Activated T-cell treated with anti-CD3 and anti-CD28 coated beads, Interleukin-2, amount 50 U/mL, for 72 hours (primary cell): Measurements from ENCODE around the gene SASH1. TPM values are rescaled to one million over a fixed set of nuclear protein-coding genes. Genes with fewer than 3 reads are reported as not detected.

ENCODE experiments used
- ATAC-seq, 2 donors: fragments of 150-1000 bp; cut with Tn5 transposase; replicated peaks in 1 of 2; 2 replicates each; pipeline ENCODE4 v1.10.0; 2021; ENCODE audit warnings: moderate library complexity in 2 of 2, mild to moderate bottlenecking in 1 of 2
- DNase-seq, 2 donors: peaks; one replicate each; pipeline ENCODE4 v3.0.0; 2021 to 2022; ENCODE audit warnings: mixed read lengths in 1 of 2
- H3K27ac Mint-ChIP-seq: one replicate; pipeline ENCODE4 v1.8.0; 2022; ENCODE audit warnings: mild to moderate bottlenecking, moderate library complexity, mixed read lengths
- H3K27me3 Mint-ChIP-seq: one replicate; pipeline ENCODE4 v1.8.0; 2022; ENCODE audit warnings: low read depth, mixed read lengths
- H3K36me3 Mint-ChIP-seq, 2 donors: one replicate each; pipeline ENCODE4 v1.8.0; 2022; ENCODE audit warnings: mixed read lengths in 2 of 2, mild to moderate bottlenecking in 1 of 2; ENCODE audit not compliant: insufficient read depth in 2 of 2
- H3K4me1 Mint-ChIP-seq: one replicate; pipeline ENCODE4 v1.8.0; 2022; ENCODE audit warnings: low read depth, mixed read lengths
- H3K4me3 Mint-ChIP-seq, 2 donors: one replicate each; pipeline ENCODE4 v1.8.0; 2022; ENCODE audit warnings: mild to moderate bottlenecking in 2 of 2, mixed read lengths in 2 of 2, moderate library complexity in 2 of 2
- H3K9me3 Mint-ChIP-seq, 2 donors: one replicate each; pipeline ENCODE4 v1.8.0; 2022; ENCODE audit warnings: mixed read lengths in 2 of 2
- total RNA-seq, 2 donors: library from RNA; stranded (reverse); gene quantifications; one replicate each; pipeline ENCODE4 v1.2.3, GENCODE V29; 2022

SASH1 gene
- total RNA-seq, 2 donors from 2014 or later, result 0.91 to 3.5 TPM

DNA sequence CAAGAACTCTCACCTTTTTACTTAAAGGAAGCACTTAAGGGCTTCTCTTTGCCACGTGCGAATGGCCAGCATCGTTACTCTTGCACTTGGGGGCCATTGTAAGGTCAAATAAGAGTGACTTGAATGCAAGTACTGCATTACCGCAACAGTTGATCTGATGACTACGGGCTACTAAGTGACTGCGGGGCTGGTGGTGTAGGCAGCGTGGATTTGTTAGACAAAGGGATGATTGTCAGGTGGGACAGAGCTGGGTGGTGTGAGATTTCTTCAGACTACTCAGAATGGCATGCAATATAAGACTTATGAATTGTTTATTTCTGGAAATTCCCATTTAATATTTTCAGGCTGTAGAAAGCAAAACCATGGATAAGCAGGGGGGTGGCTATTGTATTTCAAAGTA lies 204.5 kb downstream of the SASH1 start:
- ATAC-seq (no peak), DNase-seq (no peak)
- Mint-ChIP-seq H3K36me3 (no peaks in the 10 kb centered on the region), H3K9me3 (no peaks in the 10 kb centered on the region), H3K4me3 (no peak overlapping the region), H3K27ac (no peak overlapping the region), H3K4me1 (no peaks in the 10 kb centered on the region), H3K27me3 (no peaks in the 10 kb centered on the region)

DNA sequence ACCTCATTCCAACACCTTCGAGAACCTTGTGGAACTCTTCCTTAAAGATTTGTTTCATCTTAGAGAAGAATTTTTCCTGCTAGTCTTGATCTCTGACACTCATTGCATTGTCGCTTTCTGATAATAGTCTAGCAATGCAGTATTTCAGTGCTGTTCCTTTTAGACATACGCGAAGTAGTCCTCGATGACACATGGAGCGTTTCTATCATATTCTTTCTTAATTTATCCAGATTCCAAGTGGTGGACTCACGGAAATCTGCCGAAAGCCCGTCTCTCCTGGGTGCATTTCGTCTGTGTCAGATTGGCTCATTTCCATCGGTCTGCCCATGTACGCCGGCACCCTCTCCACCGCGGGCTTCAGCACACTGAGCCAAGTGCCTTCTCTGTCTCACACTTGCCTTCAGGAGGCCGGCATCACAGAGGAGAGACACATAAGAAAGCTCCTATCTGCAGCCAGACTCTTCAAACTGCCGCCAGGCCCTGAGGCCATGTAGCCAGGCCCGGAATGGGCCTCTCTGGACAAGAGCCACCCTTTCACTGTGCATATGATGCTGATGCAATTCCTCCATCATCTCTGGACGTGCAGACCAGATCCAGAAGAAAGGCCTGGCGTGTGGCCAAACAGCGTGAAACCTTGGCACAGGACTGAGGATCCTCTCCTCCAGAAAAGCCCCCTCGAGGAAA lies 205.6 kb downstream of the SASH1 start:
- Mint-ChIP-seq H3K36me3 (no peaks in the 10 kb centered on the region), H3K9me3 (no peaks in the 10 kb centered on the region)

DNA sequence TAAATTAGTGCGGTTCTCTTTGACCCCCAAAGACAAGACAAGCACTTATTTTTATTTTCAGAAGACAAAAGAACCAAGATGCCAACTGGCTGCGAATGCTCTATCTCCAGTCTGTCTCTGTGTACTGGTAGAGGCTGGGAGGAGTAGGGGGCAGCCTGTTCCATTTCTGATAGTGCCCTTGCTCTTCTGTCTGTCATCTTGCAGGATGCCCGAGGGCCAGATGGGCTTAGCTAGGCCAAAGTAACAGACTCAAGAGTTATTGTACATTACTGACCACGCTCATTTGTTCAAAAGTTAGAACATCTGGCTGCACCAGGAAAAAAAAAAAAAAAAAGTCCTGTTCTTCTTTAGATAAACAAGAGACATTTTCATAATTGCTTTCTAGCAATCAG lies 206.1 kb downstream of the SASH1 start:
- H3K27ac Mint-ChIP-seq, result no peak overlapping the region
- H3K9me3 Mint-ChIP-seq, result peaks cover 2 to 3% of the 10 kb centered on the region in 2 donors

More for the DNA sequence above, 205.6 kb downstream of the SASH1 start:
- no peaks in the 10 kb centered on the region for H3K4me1 Mint-ChIP-seq
- ATAC-seq (no peak), DNase-seq (no peak)
- H3K4me3 Mint-ChIP-seq, result no peak overlapping the region
- H3K27me3 Mint-ChIP-seq, result peaks cover 3% of the 10 kb centered on the region
- no peak overlapping the region for H3K27ac Mint-ChIP-seq

GRCh38 chr6:148550569-148550968 lies 207.9 kb downstream of the SASH1 start:
- Mint-ChIP-seq H3K4me3 (no peak overlapping the region), H3K27ac (no peak overlapping the region), H3K27me3 (peaks cover 10% of the 10 kb centered on the region), H3K9me3 (peaks cover 2 to 4% of the 10 kb centered on the region in 2 donors), H3K4me1 (no peaks in the 10 kb centered on the region), H3K36me3 (peaks cover 0 to 4% of the 10 kb centered on the region in 2 donors)
- DNase-seq (no peak), ATAC-seq (no peak)

More for the DNA sequence above, 206.1 kb downstream of the SASH1 start:
- Mint-ChIP-seq H3K27me3 (peaks cover 9% of the 10 kb centered on the region), H3K36me3 (peaks cover 0 to 2% of the 10 kb centered on the region in 2 donors), H3K4me3 (no peak overlapping the region), H3K4me1 (no peaks in the 10 kb centered on the region)
- DNase-seq (no peak), ATAC-seq (no peak)

DNA sequence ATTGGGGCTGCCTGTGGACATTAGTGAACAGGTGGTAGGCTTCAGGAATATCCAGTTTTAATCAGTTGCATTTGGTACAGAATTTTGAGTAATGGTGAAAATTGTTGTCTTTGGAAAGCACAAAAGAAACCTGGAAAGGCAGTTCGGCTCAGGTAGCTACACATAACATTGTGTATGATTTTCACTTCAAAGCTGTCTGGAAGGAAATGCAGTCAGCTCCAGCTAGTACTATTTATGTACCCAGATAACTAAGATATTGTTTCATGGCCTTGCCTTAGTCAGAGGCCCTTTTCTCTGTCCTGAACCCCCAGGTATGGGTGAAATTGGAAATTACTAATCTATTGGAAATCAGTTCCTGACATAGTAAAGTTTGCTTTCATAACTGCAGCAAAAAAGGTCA lies 208.6 kb downstream of the SASH1 start:
- no peak overlapping the region for H3K4me3 Mint-ChIP-seq
- H3K36me3 Mint-ChIP-seq, result peaks cover 3 to 6% of the 10 kb centered on the region in 2 donors
- H3K27me3 Mint-ChIP-seq, result peaks cover 15% of the 10 kb centered on the region
- no peak for ATAC-seq
- no peak overlapping the region for H3K27ac Mint-ChIP-seq
- H3K9me3 Mint-ChIP-seq, result peaks cover 2 to 4% of the 10 kb centered on the region in 2 donors
- no peaks in the 10 kb centered on the region for H3K4me1 Mint-ChIP-seq
- no peak for DNase-seq

GRCh38 chr6:148556410-148556809 lies 213.8 kb downstream of the SASH1 start:
- no peak for DNase-seq
- peaks cover 3 to 6% of the 10 kb centered on the region in 2 donors for H3K36me3 Mint-ChIP-seq
- peaks cover 2 to 4% of the 10 kb centered on the region in 2 donors for H3K9me3 Mint-ChIP-seq
- no peak overlapping the region for H3K27ac Mint-ChIP-seq
- no peak for ATAC-seq
- peaks cover 30% of the 10 kb centered on the region for H3K27me3 Mint-ChIP-seq
- H3K4me1 Mint-ChIP-seq, result peaks cover 8% of the 10 kb centered on the region
- no peak overlapping the region for H3K4me3 Mint-ChIP-seq

- Mint-ChIP-seq H3K27ac (no peak overlapping the region), H3K9me3 (peaks cover 2 to 4% of the 10 kb centered on the region in 2 donors), H3K36me3 (peaks cover 3 to 6% of the 10 kb centered on the region in 2 donors), H3K4me1 (peaks cover 8% of the 10 kb centered on the region), H3K27me3 (peaks cover 39% of the 10 kb centered on the region), H3K4me3 (no peak overlapping the region)
- DNase-seq (peak; percentile 16 to 22), ATAC-seq (peak; percentile 46 to 63)
Measured at GRCh38 chr6:148557796-148558321, 215.2 kb downstream of the SASH1 start.

DNA sequence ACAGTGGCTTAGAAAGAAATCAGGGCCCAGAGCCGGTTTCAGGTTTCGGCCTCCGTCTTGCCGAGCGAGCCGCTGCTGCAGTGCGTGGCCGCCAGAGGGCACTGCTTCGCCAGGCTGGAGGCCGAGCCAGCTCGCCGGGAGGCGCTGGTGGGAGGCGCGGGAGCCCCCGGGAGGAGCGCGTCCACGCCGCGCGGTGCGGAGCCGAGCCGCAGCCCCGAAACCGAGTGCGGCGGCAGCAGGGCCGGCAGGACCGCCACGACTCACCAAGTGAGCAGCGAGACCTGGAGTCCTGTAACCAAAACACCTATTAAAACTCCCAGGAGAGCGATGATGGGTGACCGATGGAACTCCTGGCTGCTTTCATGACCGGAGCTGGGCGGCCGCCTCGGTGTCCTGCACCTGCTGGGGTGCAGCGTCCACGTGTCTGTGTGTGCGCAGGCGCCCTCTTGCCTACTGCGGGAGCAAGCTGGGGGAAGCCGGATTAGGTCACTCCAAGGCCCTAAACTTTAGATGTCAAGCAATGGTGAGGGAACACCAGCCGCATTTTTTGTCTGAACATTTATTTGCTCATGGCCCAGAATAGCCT lies 217.3 kb downstream of the SASH1 start:
- ATAC-seq (peak; percentile 83 to 86), DNase-seq (peak; percentile 74 to 79)
- H3K27me3 Mint-ChIP-seq, result peaks cover 41% of the 10 kb centered on the region
- peaks cover 2 to 3% of the 10 kb centered on the region in 2 donors for H3K36me3 Mint-ChIP-seq
- H3K4me1 Mint-ChIP-seq, result peaks cover 8% of the 10 kb centered on the region
- no peak overlapping the region for H3K27ac Mint-ChIP-seq
- H3K9me3 Mint-ChIP-seq, result no peaks in the 10 kb centered on the region
- H3K4me3 Mint-ChIP-seq, result peak overlapping the region; percentile 31 to 32

- no peaks in the 10 kb centered on the region for H3K36me3 Mint-ChIP-seq
- peaks cover 32% of the 10 kb centered on the region for H3K27me3 Mint-ChIP-seq
- H3K4me3 Mint-ChIP-seq, result no peak overlapping the region
- no peak overlapping the region for H3K27ac Mint-ChIP-seq
- no peaks in the 10 kb centered on the region for H3K9me3 Mint-ChIP-seq
- peaks cover 13% of the 10 kb centered on the region for H3K4me1 Mint-ChIP-seq
- ATAC-seq (no peak), DNase-seq (no peak)
Measured at GRCh38 chr6:148561629-148562028, 219.0 kb downstream of the SASH1 start.

GRCh38 chr6:148563066-148563465 lies 220.4 kb downstream of the SASH1 start:
- Mint-ChIP-seq H3K27ac (no peak overlapping the region), H3K27me3 (peaks cover 30% of the 10 kb centered on the region)

GRCh38 chr6:148564494-148565035 lies 221.9 kb downstream of the SASH1 start:
- H3K9me3 Mint-ChIP-seq, result no peaks in the 10 kb centered on the region
- H3K27ac Mint-ChIP-seq, result no peak overlapping the region
- ATAC-seq (no peak), DNase-seq (no peak)
- peaks cover 12% of the 10 kb centered on the region for H3K4me1 Mint-ChIP-seq
- H3K36me3 Mint-ChIP-seq, result no peaks in the 10 kb centered on the region
- no peak overlapping the region for H3K4me3 Mint-ChIP-seq
- H3K27me3 Mint-ChIP-seq, result peaks cover 30% of the 10 kb centered on the region

More at GRCh38 chr6:148563066-148563465, 220.4 kb downstream of the SASH1 start:
- ATAC-seq (no peak), DNase-seq (no peak)
- H3K9me3 Mint-ChIP-seq, result no peaks in the 10 kb centered on the region
- no peaks in the 10 kb centered on the region for H3K36me3 Mint-ChIP-seq
- peaks cover 12% of the 10 kb centered on the region for H3K4me1 Mint-ChIP-seq
- H3K4me3 Mint-ChIP-seq, result no peak overlapping the region

DNA sequence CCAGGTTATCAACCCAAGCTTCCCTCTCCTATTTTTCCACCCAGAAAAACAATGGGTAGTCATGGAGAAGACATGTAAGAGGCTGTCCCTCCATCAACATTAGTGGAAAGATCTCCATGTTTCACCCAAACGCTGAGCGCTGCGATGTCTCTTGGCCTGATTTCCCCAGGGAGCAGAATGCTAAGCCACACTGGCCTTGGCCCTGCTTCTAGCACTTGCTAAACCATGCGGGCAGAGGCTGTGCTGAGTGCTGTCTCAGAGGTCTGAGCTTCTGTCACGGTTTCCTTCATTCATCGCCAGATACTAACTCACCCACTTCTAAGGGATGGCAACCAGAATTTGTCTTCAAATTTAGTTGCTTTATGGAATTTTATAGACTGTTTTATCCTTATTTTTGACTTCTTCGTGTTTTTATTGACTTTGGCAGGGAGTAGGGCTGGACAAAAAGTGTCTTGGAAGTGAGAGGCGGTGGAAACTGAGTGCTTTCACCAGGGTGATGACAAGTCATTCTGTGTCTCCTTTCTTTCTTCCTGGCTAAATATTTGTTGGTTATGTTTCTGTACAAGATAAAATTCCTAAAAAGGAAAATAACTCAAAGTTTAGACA lies 222.8 kb downstream of the SASH1 start:
- Mint-ChIP-seq H3K27ac (no peak overlapping the region), H3K4me3 (no peak overlapping the region), H3K9me3 (no peaks in the 10 kb centered on the region), H3K27me3 (peaks cover 32% of the 10 kb centered on the region), H3K4me1 (peaks cover 12% of the 10 kb centered on the region), H3K36me3 (no peaks in the 10 kb centered on the region)
- ATAC-seq (no peak), DNase-seq (no peak)
